ENCODE results near the gene RXRA.

Gene RXRA

GRCh38 chr9:134419684-134420076 is 93.4 kb downstream of the RXRA start:
- Histone ChIP-seq H3K4me3 (replicated peaks; ENCODE audit: insufficient read depth, low read length) (no peak overlapping the region), H3K27ac (replicated peaks) (no peak overlapping the region), H3K27me3 (ENCODE audit: insufficient read depth, poor library complexity, severe bottlenecking) (no peaks in the 10 kb centered on the region)
- DNase-seq (ENCODE audit: low read depth in 1 of 2, low spot score in 1 of 2), result no peak
- TF ChIP-seq GABPA (IDR thresholded peaks at IDR 0.05; ENCODE audit: low read depth) (no peak), POLR2AphosphoS5 (IDR thresholded peaks at IDR 0.05; ENCODE audit: low read depth) (no peak), CTCF (IDR thresholded peaks at IDR 0.05; ENCODE audit: insufficient read depth, low read length) (no peak), REST (IDR thresholded peaks at IDR 0.05; ENCODE audit: insufficient replicate concordance, low read depth) (no peak), SPI1 (IDR thresholded peaks at IDR 0.05; ENCODE audit: borderline replicate concordance, low read depth) (no peak)

GRCh38 chr9:134420281-134420845 is 94.1 kb downstream of the RXRA start:
- Histone ChIP-seq H3K27me3 (ENCODE audit: insufficient read depth, poor library complexity, severe bottlenecking) (no peaks in the 10 kb centered on the region), H3K27ac (replicated peaks) (no peak overlapping the region), H3K4me3 (replicated peaks; ENCODE audit: insufficient read depth, low read length) (no peak overlapping the region)
- DNase-seq (ENCODE audit: low read depth in 1 of 2, low spot score in 1 of 2), result no peak
- TF ChIP-seq POLR2AphosphoS5 (IDR thresholded peaks at IDR 0.05; ENCODE audit: low read depth) (no peak), SPI1 (IDR thresholded peaks at IDR 0.05; ENCODE audit: borderline replicate concordance, low read depth) (no peak), GABPA (IDR thresholded peaks at IDR 0.05; ENCODE audit: low read depth) (no peak), REST (IDR thresholded peaks at IDR 0.05; ENCODE audit: insufficient replicate concordance, low read depth) (no peak), CTCF (IDR thresholded peaks at IDR 0.05; ENCODE audit: insufficient read depth, low read length) (no peak)

- no peak for DNase-seq (ENCODE audit: low read depth in 1 of 2, low spot score in 1 of 2)
- H3K27ac ChIP-seq (replicated peaks), result no peak overlapping the region
- H3K4me3 ChIP-seq (replicated peaks; ENCODE audit: insufficient read depth, low read length), result no peak overlapping the region
- H3K27me3 ChIP-seq (ENCODE audit: insufficient read depth, poor library complexity, severe bottlenecking), result no peaks in the 10 kb centered on the region
- TF ChIP-seq REST (IDR thresholded peaks at IDR 0.05; ENCODE audit: insufficient replicate concordance, low read depth) (no peak), POLR2AphosphoS5 (IDR thresholded peaks at IDR 0.05; ENCODE audit: low read depth) (no peak), GABPA (IDR thresholded peaks at IDR 0.05; ENCODE audit: low read depth) (no peak), SPI1 (IDR thresholded peaks at IDR 0.05; ENCODE audit: borderline replicate concordance, low read depth) (no peak), CTCF (IDR thresholded peaks at IDR 0.05; ENCODE audit: insufficient read depth, low read length) (no peak)
These were observed 94.7 kb downstream of the RXRA start for GRCh38 chr9:134420974-134421432.
